GM12878 (cell line): ENCODE data around the gene PASK. TPM values are rescaled to one million over a fixed set of nuclear protein-coding genes. Genes with fewer than 3 reads are reported as not detected.

ENCODE experiments used
- ATAC-seq: fragments of 200-7000 bp; cut with Tn5 transposase; 3 replicates; pipeline ENCODE4 v1.9.1; 2020; ENCODE audit warnings: mild to moderate bottlenecking, moderate library complexity
- BruUV-seq: library from RNA; stranded (reverse); fragments of 400-500 nt; replicated peaks from 2 replicates; lab custom pipeline; 2021; lab: Mats Ljungman, UMichigan
- CTCF ChIA-PET: fragments of 300-600 bp; sonication (Branson Sonifier 250); formaldehyde crosslinking; extraction: SDS; loops from one replicate; lab custom pipeline; 2021; ENCODE audit warnings: inconsistent platforms; lab: Yijun Ruan, JAX
- POLR2A ChIA-PET: fragments of 350-600 bp; formaldehyde crosslinking; extraction: SDS; loops from one replicate; lab custom pipeline; 2021; ENCODE audit warnings: inconsistent platforms; lab: Charles Lee
- RAD21 ChIA-PET: fragments of 300-600 bp; sonication (Branson Sonifier 250); formaldehyde crosslinking; loops from one replicate; lab custom pipeline; 2023; ENCODE audit warnings: antibody characterized with exemption; ENCODE audit not compliant: unreplicated experiment; lab: Charles Lee
- SMC1A ChIA-PET: fragments of 300-600 bp; sonication (Branson Sonifier 250); formaldehyde crosslinking; loops from one replicate; lab custom pipeline; 2023; ENCODE audit not compliant: unreplicated experiment, uncharacterized antibody; lab: Charles Lee
- DNase-seq: peaks from one replicate; pipeline ENCODE4 v3.0.0-alpha.2; 2011; ENCODE audit warnings: low read depth, low spot score
- FAIRE-seq: peaks from 3 replicates; lab custom pipeline; 2011; peaks lifted over from hg19 to GRCh38; lab: Jason Lieb, UNC
- H2AFZ ChIP-seq: 2 replicates; pipeline ENCODE4 v1.6.0; 2011; ENCODE audit warnings: low read depth, low read length, control low read depth; ENCODE audit not compliant: control insufficient read depth
- H3K27ac ChIP-seq: 2 replicates; pipeline ENCODE4 v1.5.1; 2011; ENCODE audit warnings: control low read depth; ENCODE audit not compliant: control insufficient read depth, insufficient read depth
- H3K27me3 ChIP-seq, 2 experiments: replicated peaks in 1 of 2; 2 replicates each; pipeline versions ENCODE4 v1.6.0 to v1.6.1; 2011; ENCODE audit warnings: low read length in 1 of 2; ENCODE audit not compliant: control insufficient read depth in 2 of 2, insufficient read depth in 2 of 2
- H3K36me3 ChIP-seq, 2 experiments: 2 replicates each; pipeline ENCODE4 v1.5.1; 2011; ENCODE audit warnings: low read length in 1 of 2; ENCODE audit not compliant: control insufficient read depth in 2 of 2, insufficient read depth in 2 of 2
- H3K4me1 ChIP-seq: 2 replicates; pipeline ENCODE4 v1.6.1; 2011; ENCODE audit warnings: mild to moderate bottlenecking, low read length, moderate library complexity, mixed read lengths; ENCODE audit not compliant: control insufficient read depth, insufficient read depth
- H3K4me2 ChIP-seq: 2 replicates; pipeline ENCODE4 v1.6.0; 2011; ENCODE audit warnings: control low read depth; ENCODE audit not compliant: control insufficient read depth, insufficient read depth
- H3K4me3 ChIP-seq: fragments of 200-600 bp; sonication (generic); 2 replicates; pipeline ENCODE4 v1.5.1; 2016
- H3K79me2 ChIP-seq: 2 replicates; pipeline ENCODE4 v1.6.0; 2011; ENCODE audit warnings: low read length; ENCODE audit not compliant: control insufficient read depth, insufficient read depth
- H3K9ac ChIP-seq: 2 replicates; pipeline ENCODE4 v1.8.0; 2011; ENCODE audit warnings: low read length, control low read depth, mixed read lengths; ENCODE audit not compliant: control insufficient read depth, insufficient read depth
- H3K9me3 ChIP-seq: replicated peaks from 3 replicates; pipeline ENCODE4 v1.5.1; 2011; ENCODE audit warnings: mild to moderate bottlenecking, low read length; ENCODE audit not compliant: control insufficient read depth, insufficient read depth
- H4K20me1 ChIP-seq: 2 replicates; pipeline ENCODE4 v1.6.0; 2011; ENCODE audit not compliant: control insufficient read depth, insufficient read depth
- MTA2 ChIP-seq: fragments of 450-650 bp; IDR thresholded peaks from 2 replicates; pipeline ENCODE4 v1.6.1; 2016; ENCODE audit warnings: low read depth, mild to moderate bottlenecking, moderate library complexity
- WGBS: methylation state at CpG from one replicate; pipeline ENCODE4 v1.1.6; 2016; ENCODE audit warnings: low lambda C conversion rate; ENCODE audit not compliant: insufficient replicate concordance, insufficient coverage; ENCODE audit errors: missing lambda C conversion rate; 5-methylcytosine and 5-hydroxymethylcytosine counted together
- in situ Hi-C: fragments of 300-500 bp; cut with MboI; formaldehyde crosslinking; loops from 9 replicates; pipeline ENCODE4 v1.14.3; 2018; ENCODE audit warnings: mixed read lengths
- intact Hi-C: fragments of 100-400 bp; cut with micrococcal nuclease; formaldehyde crosslinking; loops from one replicate; pipeline ENCODE4 v1.14.2; 2022; ENCODE audit not compliant: unreplicated experiment
- polyA plus RNA-seq, 11 experiments: library from polyadenylated mRNA; depleted of rRNA in 4 of 11; unstranded in 6 of 11; stranded (reverse) in 5 of 11; fragments of >200 nt; fragmentation: Nextera tagmentation in 4 of 11; fragmentation: Illumina TruSeq in 1 of 11; extraction: Ambion mirVana in 4 of 11; extraction: Trizol in 1 of 11; gene quantifications; 1 replicate in 1 of 11; 2 replicates in 10 of 11; pipeline versions ENCODE4 v1.2.1 to v1.2.3, GENCODE V29; 2011 to 2016; ENCODE audit warnings: inconsistent platforms in 2 of 11, missing spikeins in 2 of 11, low read depth in 1 of 11
- total RNA-seq, 4 experiments: library from RNA; depleted of rRNA in 3 of 4; stranded (reverse); fragments of >200 nt in 3 of 4; fragmentation: Illumina TruSeq in 1 of 4; extraction: Trizol in 1 of 4; gene quantifications; 2 replicates each; pipeline versions ENCODE4 v1.2.1 to v1.2.3, GENCODE V29; 2013 to 2021
- TF ChIP-seq, protein P1 (sequence below): IDR thresholded peaks from 2 replicates; pipeline ENCODE4 v1.6.1; 2012; ENCODE audit warnings: mild to moderate bottlenecking, low read depth, low read length

Gene PASK
- total and polyA plus RNA-seq, 10 of the 15 experiments (the other 5 are each of a cell fraction or from before 2014, with no cell fraction given): 9.6 to 62.2 (median 28.5) TPM

DNA sequence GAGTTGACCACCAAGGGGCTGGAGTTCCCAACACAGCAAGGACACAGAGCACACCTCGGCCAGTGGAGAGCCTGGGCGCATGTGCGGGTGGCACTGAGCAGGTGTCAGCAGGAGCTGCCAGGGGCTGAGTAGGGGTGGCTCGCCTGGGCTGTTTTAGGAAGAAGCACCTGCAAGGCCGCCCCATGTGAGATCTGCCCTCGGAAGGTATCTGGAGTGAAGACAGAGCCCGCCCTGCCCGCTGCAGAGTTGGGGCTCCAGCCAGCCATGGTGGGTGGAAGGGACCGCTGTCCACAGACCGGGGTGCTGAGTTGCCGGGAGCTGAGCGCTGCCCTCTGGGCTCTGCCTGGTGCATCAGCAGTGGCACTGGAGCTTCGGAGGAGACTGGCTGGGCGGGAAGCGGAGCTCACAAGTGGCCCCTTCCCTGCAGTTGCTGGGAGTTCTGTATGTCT, 82.4 kb downstream of the PASK start:
- Histone ChIP-seq H3K4me1 (no peaks in the 10 kb centered on the region), H3K27ac (no peak overlapping the region), H3K4me3 (no peak overlapping the region), H3K27me3 (no peaks in the 10 kb centered on the region; a peak in 1 of 4 replicates), H3K9ac (no peak overlapping the region), H3K9me3 (no peaks in the 10 kb centered on the region), H3K79me2 (no peaks in the 10 kb centered on the region), H4K20me1 (no peaks in the 10 kb centered on the region), H3K4me2 (no peak overlapping the region), H2AFZ (no peak overlapping the region), H3K36me3 (no peaks in the 10 kb centered on the region)
- ChIA-PET RAD21 (no interaction called here), POLR2A (no interaction called here), CTCF (no interaction called here), SMC1A (no interaction called here)
- FAIRE-seq (no peak), DNase-seq (no peak), ATAC-seq (no peak)
- TF ChIP-seq, protein P1, sequence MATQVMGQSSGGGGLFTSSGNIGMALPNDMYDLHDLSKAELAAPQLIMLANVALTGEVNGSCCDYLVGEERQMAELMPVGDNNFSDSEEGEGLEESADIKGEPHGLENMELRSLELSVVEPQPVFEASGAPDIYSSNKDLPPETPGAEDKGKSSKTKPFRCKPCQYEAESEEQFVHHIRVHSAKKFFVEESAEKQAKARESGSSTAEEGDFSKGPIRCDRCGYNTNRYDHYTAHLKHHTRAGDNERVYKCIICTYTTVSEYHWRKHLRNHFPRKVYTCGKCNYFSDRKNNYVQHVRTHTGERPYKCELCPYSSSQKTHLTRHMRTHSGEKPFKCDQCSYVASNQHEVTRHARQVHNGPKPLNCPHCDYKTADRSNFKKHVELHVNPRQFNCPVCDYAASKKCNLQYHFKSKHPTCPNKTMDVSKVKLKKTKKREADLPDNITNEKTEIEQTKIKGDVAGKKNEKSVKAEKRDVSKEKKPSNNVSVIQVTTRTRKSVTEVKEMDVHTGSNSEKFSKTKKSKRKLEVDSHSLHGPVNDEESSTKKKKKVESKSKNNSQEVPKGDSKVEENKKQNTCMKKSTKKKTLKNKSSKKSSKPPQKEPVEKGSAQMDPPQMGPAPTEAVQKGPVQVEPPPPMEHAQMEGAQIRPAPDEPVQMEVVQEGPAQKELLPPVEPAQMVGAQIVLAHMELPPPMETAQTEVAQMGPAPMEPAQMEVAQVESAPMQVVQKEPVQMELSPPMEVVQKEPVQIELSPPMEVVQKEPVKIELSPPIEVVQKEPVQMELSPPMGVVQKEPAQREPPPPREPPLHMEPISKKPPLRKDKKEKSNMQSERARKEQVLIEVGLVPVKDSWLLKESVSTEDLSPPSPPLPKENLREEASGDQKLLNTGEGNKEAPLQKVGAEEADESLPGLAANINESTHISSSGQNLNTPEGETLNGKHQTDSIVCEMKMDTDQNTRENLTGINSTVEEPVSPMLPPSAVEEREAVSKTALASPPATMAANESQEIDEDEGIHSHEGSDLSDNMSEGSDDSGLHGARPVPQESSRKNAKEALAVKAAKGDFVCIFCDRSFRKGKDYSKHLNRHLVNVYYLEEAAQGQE: peak; percentile 76
- no peak for TF ChIP-seq MTA2
- no TSS peak for BruUV-seq
- in situ Hi-C loops: no loop called here
- intact Hi-C loops: no loop called here
- WGBS: 66% methylated on average over 15 of the region's 15 CpGs
